HepG2 (cell line): ENCODE results near the gene ATP6V0A1. TPM values are rescaled to one million over a fixed set of nuclear protein-coding genes. Genes with fewer than 3 reads are reported as not detected.

Experiments
- FOXK1 ChIP-seq: sonication (generic); formaldehyde crosslinking; IDR thresholded peaks from 2 replicates; pipeline ENCODE4 v1.4.0; 2020; ENCODE audit warnings: low read depth, missing genetic modification reagents, borderline replicate concordance
- GATA4 ChIP-seq: sonication (generic); IDR thresholded peaks from 2 replicates; pipeline ENCODE4 v1.6.1; 2016; ENCODE audit warnings: antibody characterized with exemption, low read depth, borderline replicate concordance
- HNRNPK ChIP-seq: fragments of 200-400 bp; formaldehyde crosslinking; IDR thresholded peaks from 2 replicates; pipeline ENCODE4 v1.6.1; 2018; ENCODE audit warnings: low read length, low read depth, moderate library complexity, mild to moderate bottlenecking; ENCODE audit not compliant: poor library complexity, severe bottlenecking
- PAXIP1 ChIP-seq: sonication (generic); formaldehyde crosslinking; conservative IDR thresholded peaks from 2 replicates; pipeline ENCODE4 v1.4.0; 2020; ENCODE audit warnings: mild to moderate bottlenecking, missing genetic modification reagents, moderate library complexity
- PCBP1 ChIP-seq: fragments of 200-400 bp; formaldehyde crosslinking; IDR thresholded peaks from 2 replicates; pipeline ENCODE4 v1.6.1; 2017; ENCODE audit warnings: mild to moderate bottlenecking, low read depth, low read length, borderline replicate concordance
- RARA ChIP-seq: IDR thresholded peaks from 2 replicates; pipeline ENCODE4 v1.6.1; 2016; ENCODE audit warnings: missing genetic modification reagents, missing compliant biosample characterization
- RCOR2 ChIP-seq: IDR thresholded peaks from 2 replicates; pipeline ENCODE4 v1.6.1; 2016; ENCODE audit warnings: missing biosample characterization, missing genetic modification reagents
- RFX1 ChIP-seq: fragments of 450-650 bp; IDR thresholded peaks from 2 replicates; pipeline ENCODE4 v1.6.1; 2017
- RXRA ChIP-seq: sonication (generic); formaldehyde crosslinking; IDR thresholded peaks from 2 replicates; pipeline ENCODE4 v1.5.1; 2020; ENCODE audit warnings: missing genetic modification reagents
- SMAD9 ChIP-seq: sonication (generic); formaldehyde crosslinking; IDR thresholded peaks from 2 replicates; pipeline ENCODE4 v1.5.1; 2020; ENCODE audit warnings: mild to moderate bottlenecking, missing genetic modification reagents
- SP5 ChIP-seq: IDR thresholded peaks from 2 replicates; pipeline ENCODE4 v1.6.1; 2016; ENCODE audit warnings: low read depth, borderline replicate concordance
- WIZ ChIP-seq: sonication (generic); formaldehyde crosslinking; IDR thresholded peaks from 2 replicates; pipeline ENCODE4 v1.5.1; 2020; ENCODE audit warnings: mild to moderate bottlenecking, missing genetic modification reagents
- ZFP36 ChIP-seq: fragments of 150-350 bp; IDR thresholded peaks from 2 replicates; pipeline ENCODE4 v1.6.1; 2018; ENCODE audit warnings: borderline replicate concordance, low read length, low read depth; ENCODE audit not compliant: partially characterized antibody
- ZNF235 ChIP-seq: sonication (generic); formaldehyde crosslinking; IDR thresholded peaks from 2 replicates; pipeline ENCODE4 v1.8.1; 2023; ENCODE audit warnings: mild to moderate bottlenecking, missing genetic modification reagents, borderline replicate concordance
- ZNF597 ChIP-seq: sonication (generic); formaldehyde crosslinking; IDR thresholded peaks from 2 replicates; pipeline ENCODE4 v1.5.0; 2020; ENCODE audit warnings: missing genetic modification reagents
- ZNF784 ChIP-seq: sonication (generic); formaldehyde crosslinking; IDR thresholded peaks from 2 replicates; pipeline ENCODE4 v1.5.1; 2020; ENCODE audit warnings: missing genetic modification reagents, mild to moderate bottlenecking, borderline replicate concordance
- ZSCAN12 ChIP-seq: sonication (generic); formaldehyde crosslinking; IDR thresholded peaks from 2 replicates; pipeline ENCODE4 v1.9.0; 2021; ENCODE audit warnings: mild to moderate bottlenecking, missing genetic modification reagents
- polyA plus RNA-seq, 8 experiments: library from polyadenylated mRNA; depleted of rRNA in 3 of 8; stranded (reverse) in 7 of 8; unstranded in 1 of 8; fragments of >200 nt; fragmentation: Illumina TruSeq in 4 of 8; extraction: Trizol in 4 of 8; gene quantifications; 2 replicates each; pipeline versions ENCODE4 v1.2.1 to v1.2.3, GENCODE V29; 2011 to 2016; ENCODE audit warnings: low read depth in 4 of 8, missing spikeins in 1 of 8, mixed read lengths in 1 of 8; ENCODE audit not compliant: insufficient read depth in 1 of 8
- total RNA-seq, 5 experiments: library from RNA; depleted of rRNA; stranded (reverse); fragments of >200 nt; fragmentation: Illumina TruSeq; extraction: Trizol; gene quantifications; 2 replicates each; pipeline ENCODE4 v1.2.3, GENCODE V29; 2016; ENCODE audit warnings: low read depth in 1 of 5

The ATP6V0A1 gene
- total and polyA plus RNA-seq, 2 of the 13 experiments (the other 11 are each of a cell fraction or from before 2014, with no cell fraction given): 27.9 to 54.1 TPM

GRCh38 chr17:42554250-42555121 lies 95.8 kb downstream of the ATP6V0A1 start (continued):
- TF ChIP-seq SMAD9 (no peak; the same call in 1 of the 2 replicates), ZSCAN12 (0 out of 2 replicates have a peak, but pooled peaks have one; percentile 63), FOXK1 (CRISPR knock-in tag) (peak; percentile 82; the same call in 1 of the 2 replicates), RXRA (CRISPR knock-in tag) (peak; percentile 80), PAXIP1 (peak; percentile 76), PCBP1 (0 out of 2 replicates have a peak, but pooled peaks have one; percentile 67), RCOR2 (CRISPR knock-in tag) (no peak), GATA4 (no peak), ZNF597 (0 out of 2 replicates have a peak, but pooled peaks have one; percentile 66), WIZ (CRISPR knock-in tag) (peak; percentile 34; the same call in 1 of the 2 replicates), HNRNPK (no peak), SP5 (peak; percentile 91), ZNF784 (CRISPR knock-in tag) (peak; percentile 50; the same call in 1 of the 2 replicates), ZFP36 (no peak), RFX1 (no peak), RARA (CRISPR knock-in tag) (peak; percentile 76), ZNF235 (CRISPR knock-in tag) (peak; percentile 91)
